HCT116 (cell line): ENCODE measurements around the gene KIFC3.

Experiments
- EZH2 ChIP-seq: fragments of 200-600 bp; sonication (generic); IDR thresholded peaks from 2 replicates; pipeline ENCODE4 v1.6.1; 2017; ENCODE audit warnings: antibody characterized with exemption, mixed run types
- MAX ChIP-seq: IDR thresholded peaks from 2 replicates; pipeline ENCODE4 v1.6.1; 2012
- POLR2A ChIP-seq: IDR thresholded peaks from 2 replicates; pipeline ENCODE4 v1.7.0; 2011; ENCODE audit warnings: borderline replicate concordance; ENCODE audit not compliant: insufficient read depth, insufficient read length; ENCODE audit errors: extremely low read depth
- POLR2AphosphoS5 ChIP-seq: IDR thresholded peaks from 2 replicates; pipeline ENCODE4 v1.6.1; 2011; ENCODE audit warnings: mild to moderate bottlenecking, low read depth, low read length, moderate library complexity
- RAD21 ChIP-seq: IDR thresholded peaks from 2 replicates; pipeline ENCODE4 v1.6.1; 2012; ENCODE audit warnings: low read depth, mild to moderate bottlenecking
- REST ChIP-seq: IDR thresholded peaks from 2 replicates; pipeline ENCODE4 v1.6.1; 2012; ENCODE audit warnings: low read depth
- SIN3A ChIP-seq: IDR thresholded peaks from 2 replicates; pipeline ENCODE4 v1.6.1; 2012; ENCODE audit warnings: low read depth
- SP1 ChIP-seq: IDR thresholded peaks from 2 replicates; pipeline ENCODE4 v1.6.1; 2012; ENCODE audit warnings: low read depth
- SRF ChIP-seq: IDR thresholded peaks from 2 replicates; pipeline ENCODE4 v1.6.1; 2012; ENCODE audit warnings: low read depth
- YY1 ChIP-seq: IDR thresholded peaks from 2 replicates; pipeline ENCODE4 v1.6.1; 2011; ENCODE audit warnings: low read length, low read depth, moderate library complexity, mild to moderate bottlenecking; ENCODE audit not compliant: insufficient replicate concordance; ENCODE audit errors: extremely low read depth
- ZFX ChIP-seq: fragments of 450-650 bp; IDR thresholded peaks from 2 replicates; pipeline ENCODE4 v1.6.1; 2017
- ZNF274 ChIP-seq: fragments of 200-500 bp; sonication (Bioruptor generic); IDR thresholded peaks from 2 replicates; pipeline ENCODE4 v1.6.1; 2014; ENCODE audit warnings: mild to moderate bottlenecking, low read depth, low read length, inconsistent platforms
- TF ChIP-seq, protein P1 (sequence below), 3 experiments: fragments of 200-600 bp in 1 of 3; sonication (generic) in 1 of 3; IDR thresholded peaks in 2 of 3; conservative IDR thresholded peaks in 1 of 3; 2 replicates each; pipeline ENCODE4 v1.5.1; 2012 to 2017; ENCODE audit warnings: low read depth in 2 of 3, low read length in 2 of 3, antibody characterized with exemption in 1 of 3, borderline replicate concordance in 1 of 3, control low read depth in 1 of 3, mild to moderate bottlenecking in 1 of 3, mixed read lengths in 1 of 3, mixed run types in 1 of 3, moderate library complexity in 1 of 3; ENCODE audit not compliant: insufficient read depth in 1 of 3
- TF ChIP-seq, protein P2 (sequence below): IDR thresholded peaks from 2 replicates; pipeline ENCODE4 v1.6.1; 2012

- TF ChIP-seq EZH2 (no peak), MAX (no peak), RAD21 (no peak), POLR2A (no peak), YY1 (no peak), ZNF274 (no peak), SRF (no peak), ZFX (no peak), REST (no peak), SP1 (no peak), SIN3A (no peak), POLR2AphosphoS5 (no peak)
- TF ChIP-seq, protein P1, sequence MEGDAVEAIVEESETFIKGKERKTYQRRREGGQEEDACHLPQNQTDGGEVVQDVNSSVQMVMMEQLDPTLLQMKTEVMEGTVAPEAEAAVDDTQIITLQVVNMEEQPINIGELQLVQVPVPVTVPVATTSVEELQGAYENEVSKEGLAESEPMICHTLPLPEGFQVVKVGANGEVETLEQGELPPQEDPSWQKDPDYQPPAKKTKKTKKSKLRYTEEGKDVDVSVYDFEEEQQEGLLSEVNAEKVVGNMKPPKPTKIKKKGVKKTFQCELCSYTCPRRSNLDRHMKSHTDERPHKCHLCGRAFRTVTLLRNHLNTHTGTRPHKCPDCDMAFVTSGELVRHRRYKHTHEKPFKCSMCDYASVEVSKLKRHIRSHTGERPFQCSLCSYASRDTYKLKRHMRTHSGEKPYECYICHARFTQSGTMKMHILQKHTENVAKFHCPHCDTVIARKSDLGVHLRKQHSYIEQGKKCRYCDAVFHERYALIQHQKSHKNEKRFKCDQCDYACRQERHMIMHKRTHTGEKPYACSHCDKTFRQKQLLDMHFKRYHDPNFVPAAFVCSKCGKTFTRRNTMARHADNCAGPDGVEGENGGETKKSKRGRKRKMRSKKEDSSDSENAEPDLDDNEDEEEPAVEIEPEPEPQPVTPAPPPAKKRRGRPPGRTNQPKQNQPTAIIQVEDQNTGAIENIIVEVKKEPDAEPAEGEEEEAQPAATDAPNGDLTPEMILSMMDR (IDR thresholded peaks at IDR 0.05 in 2 of 3, conservative IDR thresholded peaks at IDR 0.05 in 1 of 3; ENCODE audit: borderline replicate concordance in 1 of 3, insufficient read depth in 1 of 3, low read depth in 2 of 3, low read length in 2 of 3), result no peak
- TF ChIP-seq, protein P2, sequence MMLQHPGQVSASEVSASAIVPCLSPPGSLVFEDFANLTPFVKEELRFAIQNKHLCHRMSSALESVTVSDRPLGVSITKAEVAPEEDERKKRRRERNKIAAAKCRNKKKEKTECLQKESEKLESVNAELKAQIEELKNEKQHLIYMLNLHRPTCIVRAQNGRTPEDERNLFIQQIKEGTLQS, result no peak
These were observed 59.7 kb downstream of the KIFC3 start for GRCh38 chr16:57742543-57742942.
